ENCODE data around the gene LRRC37B. TPM values are rescaled to one million over a fixed set of nuclear protein-coding genes. Genes with fewer than 3 reads are reported as not detected.
"Not testable (repeated sequence)": the region's sequence is repeated elsewhere in the genome, so short reads cannot be mapped to it uniquely, and the experiment has no call there.

Gene LRRC37B
- total and polyA plus RNA-seq, 2 donors (not counting 1 experiment from before 2014, with no cell fraction given) = 9.9 to 25.6 TPM

GRCh38 chr17:32066863-32067642 is 59.9 kb downstream of the LRRC37B start:
- H2AFZ ChIP-seq (ENCODE audit: low read length); H4K20me1 ChIP-seq (ENCODE audit: control insufficient read depth, extremely low read depth, insufficient read depth, low read length); H3K9me3 ChIP-seq (ENCODE audit: control insufficient read depth, insufficient read depth, low read depth, low read length); H3K79me2 ChIP-seq (ENCODE audit: control insufficient read depth, insufficient read depth, low read length); H3K27me3 ChIP-seq (ENCODE audit: control insufficient read depth, insufficient read depth, low read length); H3K4me3 ChIP-seq (replicated peaks in 1 of 4; ENCODE audit: control extremely low read depth in 1 of 4, insufficient read depth in 1 of 4, low read depth in 3 of 4, low read length in 4 of 4); DNase-seq (ENCODE audit: low read depth in 2 of 2); H3K27ac ChIP-seq (ENCODE audit: insufficient read depth, low read length); H3K4me2 ChIP-seq (ENCODE audit: extremely low read depth, insufficient read depth, low read length); H3K36me3 ChIP-seq (ENCODE audit: control insufficient read depth, insufficient read depth, low read length); H3K4me1 ChIP-seq (ENCODE audit: control insufficient read depth, extremely low read depth, insufficient read depth, low read length); H3K9ac ChIP-seq (ENCODE audit: insufficient read depth, low read length): not testable (repeated sequence)
- TF ChIP-seq CTCF (conservative IDR thresholded peaks at IDR 0.05 in 1 of 2, IDR thresholded peaks at IDR 0.05 in 1 of 2; ENCODE audit: low read depth in 1 of 2, low read length in 2 of 2) = peak in 1 of 2 donors; percentile 21

GRCh38 chr17:32069067-32069466 is 61.9 kb downstream of the LRRC37B start:
- not testable (repeated sequence) for H3K4me2 ChIP-seq (ENCODE audit: extremely low read depth, insufficient read depth, low read length); H3K9me3 ChIP-seq (ENCODE audit: control insufficient read depth, insufficient read depth, low read depth, low read length); H3K27ac ChIP-seq (ENCODE audit: insufficient read depth, low read length); H3K36me3 ChIP-seq (ENCODE audit: control insufficient read depth, insufficient read depth, low read length); H3K4me3 ChIP-seq (replicated peaks in 1 of 4; ENCODE audit: control extremely low read depth in 1 of 4, insufficient read depth in 1 of 4, low read depth in 3 of 4, low read length in 4 of 4); H3K27me3 ChIP-seq (ENCODE audit: control insufficient read depth, insufficient read depth, low read length); H3K79me2 ChIP-seq (ENCODE audit: control insufficient read depth, insufficient read depth, low read length); H3K9ac ChIP-seq (ENCODE audit: insufficient read depth, low read length); H2AFZ ChIP-seq (ENCODE audit: low read length); H4K20me1 ChIP-seq (ENCODE audit: control insufficient read depth, extremely low read depth, insufficient read depth, low read length); H3K4me1 ChIP-seq (ENCODE audit: control insufficient read depth, extremely low read depth, insufficient read depth, low read length)
- peak in 1 of 2 donors; percentile 5 for DNase-seq (ENCODE audit: low read depth in 2 of 2)

DNA sequence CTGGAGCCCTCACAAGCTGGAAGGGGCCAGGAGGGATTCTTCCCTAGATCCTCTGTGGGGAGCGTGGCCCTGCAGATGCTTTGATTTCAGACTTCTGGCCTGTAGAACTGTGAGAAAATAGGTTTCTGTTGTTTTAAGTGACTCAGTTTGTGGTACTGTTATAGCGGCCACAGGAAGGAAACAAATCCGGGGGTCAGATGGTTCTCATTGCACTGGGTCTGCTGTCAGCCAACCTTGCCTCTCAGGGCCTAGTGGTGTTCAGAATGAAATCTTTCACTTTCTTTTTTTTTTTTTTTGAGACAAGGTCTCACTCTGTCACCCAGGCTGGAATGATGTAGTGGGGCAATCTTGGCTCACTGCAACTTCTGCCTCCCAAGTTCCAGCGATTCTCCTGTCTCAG is 64.8 kb downstream of the LRRC37B start:
- not testable (repeated sequence) for H3K36me3 ChIP-seq (ENCODE audit: control insufficient read depth, insufficient read depth, low read length); H4K20me1 ChIP-seq (ENCODE audit: control insufficient read depth, extremely low read depth, insufficient read depth, low read length); H3K4me2 ChIP-seq (ENCODE audit: extremely low read depth, insufficient read depth, low read length); H3K27me3 ChIP-seq (ENCODE audit: control insufficient read depth, insufficient read depth, low read length); H3K9ac ChIP-seq (ENCODE audit: insufficient read depth, low read length); H3K9me3 ChIP-seq (ENCODE audit: control insufficient read depth, insufficient read depth, low read depth, low read length); H3K4me1 ChIP-seq (ENCODE audit: control insufficient read depth, extremely low read depth, insufficient read depth, low read length); H2AFZ ChIP-seq (ENCODE audit: low read length); H3K79me2 ChIP-seq (ENCODE audit: control insufficient read depth, insufficient read depth, low read length); H3K27ac ChIP-seq (ENCODE audit: insufficient read depth, low read length); DNase-seq (ENCODE audit: low read depth in 2 of 2); H3K4me3 ChIP-seq (replicated peaks in 1 of 4; ENCODE audit: control extremely low read depth in 1 of 4, insufficient read depth in 1 of 4, low read depth in 3 of 4, low read length in 4 of 4)

- H3K9me3 ChIP-seq (ENCODE audit: control insufficient read depth, insufficient read depth, low read depth, low read length); H3K36me3 ChIP-seq (ENCODE audit: control insufficient read depth, insufficient read depth, low read length); H3K4me3 ChIP-seq (replicated peaks in 1 of 4; ENCODE audit: control extremely low read depth in 1 of 4, insufficient read depth in 1 of 4, low read depth in 3 of 4, low read length in 4 of 4); H3K27ac ChIP-seq (ENCODE audit: insufficient read depth, low read length); H3K9ac ChIP-seq (ENCODE audit: insufficient read depth, low read length); H2AFZ ChIP-seq (ENCODE audit: low read length); H3K4me1 ChIP-seq (ENCODE audit: control insufficient read depth, extremely low read depth, insufficient read depth, low read length); DNase-seq (ENCODE audit: low read depth in 2 of 2); H3K27me3 ChIP-seq (ENCODE audit: control insufficient read depth, insufficient read depth, low read length); H3K4me2 ChIP-seq (ENCODE audit: extremely low read depth, insufficient read depth, low read length); H3K79me2 ChIP-seq (ENCODE audit: control insufficient read depth, insufficient read depth, low read length); H4K20me1 ChIP-seq (ENCODE audit: control insufficient read depth, extremely low read depth, insufficient read depth, low read length): not testable (repeated sequence)
Observed at GRCh38 chr17:32073131-32073530, 65.9 kb downstream of the LRRC37B start.

DNA sequence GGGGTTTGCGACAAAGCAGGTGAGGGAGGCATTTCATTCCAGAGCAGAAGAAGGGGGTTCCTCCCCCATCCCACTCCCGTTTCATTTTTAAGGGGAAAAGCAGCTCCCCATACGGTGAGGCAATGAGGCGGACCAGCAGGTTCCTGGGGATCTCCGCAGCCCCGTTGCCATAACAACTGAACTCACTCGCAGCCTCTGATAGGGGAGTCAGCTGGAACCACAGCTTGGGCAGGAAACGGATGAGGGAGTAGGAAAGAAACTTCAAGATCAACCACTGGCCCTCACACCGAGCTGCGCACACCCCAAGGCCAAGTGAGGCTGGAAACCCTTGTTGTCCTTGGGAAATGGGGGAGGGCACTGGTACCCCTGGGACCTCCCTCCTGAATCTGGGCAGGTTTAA is 72.6 kb downstream of the LRRC37B start:
- DNase-seq (ENCODE audit: low read depth in 2 of 2) = peak; percentile 50 to 68
- not testable (repeated sequence) for H3K79me2 ChIP-seq (ENCODE audit: control insufficient read depth, insufficient read depth, low read length); H3K9me3 ChIP-seq (ENCODE audit: control insufficient read depth, insufficient read depth, low read depth, low read length); H3K4me3 ChIP-seq (replicated peaks in 1 of 4; ENCODE audit: control extremely low read depth in 1 of 4, insufficient read depth in 1 of 4, low read depth in 3 of 4, low read length in 4 of 4); H3K4me1 ChIP-seq (ENCODE audit: control insufficient read depth, extremely low read depth, insufficient read depth, low read length); H3K9ac ChIP-seq (ENCODE audit: insufficient read depth, low read length); H3K36me3 ChIP-seq (ENCODE audit: control insufficient read depth, insufficient read depth, low read length); H3K4me2 ChIP-seq (ENCODE audit: extremely low read depth, insufficient read depth, low read length); H3K27me3 ChIP-seq (ENCODE audit: control insufficient read depth, insufficient read depth, low read length); H4K20me1 ChIP-seq (ENCODE audit: control insufficient read depth, extremely low read depth, insufficient read depth, low read length); H3K27ac ChIP-seq (ENCODE audit: insufficient read depth, low read length)
- H2AFZ ChIP-seq (ENCODE audit: low read length) = peak overlapping the region; percentile 68

DNA sequence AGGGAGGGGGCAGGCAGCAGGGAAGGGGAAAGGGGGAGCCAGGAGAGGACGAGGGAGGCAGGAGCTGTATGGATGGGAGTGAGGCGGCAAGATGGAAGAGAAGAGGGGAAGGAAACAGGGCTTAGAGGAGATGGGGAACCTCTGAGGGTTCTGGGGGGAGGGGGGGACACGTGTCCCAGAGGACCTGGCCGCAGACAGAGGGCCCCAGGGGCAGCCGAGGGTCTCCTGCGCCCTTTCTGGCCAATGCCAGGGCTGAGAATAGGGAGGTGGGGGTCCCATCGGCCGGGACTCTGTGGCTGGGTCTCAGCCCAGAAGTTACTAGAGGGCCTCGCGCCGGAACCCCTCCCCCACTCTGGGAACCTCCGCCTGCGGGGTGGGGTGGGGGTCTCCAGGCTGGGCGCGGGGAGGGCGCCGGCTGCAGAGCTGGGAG is 76.4 kb downstream of the LRRC37B start:
- H3K27ac ChIP-seq (ENCODE audit: insufficient read depth, low read length); H3K9me3 ChIP-seq (ENCODE audit: control insufficient read depth, insufficient read depth, low read depth, low read length); H3K4me1 ChIP-seq (ENCODE audit: control insufficient read depth, extremely low read depth, insufficient read depth, low read length); H3K36me3 ChIP-seq (ENCODE audit: control insufficient read depth, insufficient read depth, low read length); H3K79me2 ChIP-seq (ENCODE audit: control insufficient read depth, insufficient read depth, low read length); H3K4me2 ChIP-seq (ENCODE audit: extremely low read depth, insufficient read depth, low read length); DNase-seq (ENCODE audit: low read depth in 2 of 2); H3K27me3 ChIP-seq (ENCODE audit: control insufficient read depth, insufficient read depth, low read length); H4K20me1 ChIP-seq (ENCODE audit: control insufficient read depth, extremely low read depth, insufficient read depth, low read length): not testable (repeated sequence)
- Histone ChIP-seq H3K9ac (ENCODE audit: insufficient read depth, low read length) (peak overlapping the region; percentile 16), H3K4me3 (replicated peaks in 1 of 4; ENCODE audit: control extremely low read depth in 1 of 4, insufficient read depth in 1 of 4, low read depth in 3 of 4, low read length in 4 of 4) (peak overlapping the region in 1 of 4 experiments; percentile 52), H2AFZ (ENCODE audit: low read length) (peak overlapping the region; percentile 26)
